Stimulated activated naive CD4-positive, alpha-beta T cell (primary cell): ENCODE results near the gene PCGF3.
"Not testable (repeated sequence)": the region's sequence is repeated elsewhere in the genome, so short reads cannot be mapped to it uniquely, and the experiment has no call there.

Experiments
- DNase-seq, 6 experiments: peaks; one replicate each; lab custom pipeline; 2025; lab: John Stamatoyannopoulos, UW

PCGF3 gene

DNA sequence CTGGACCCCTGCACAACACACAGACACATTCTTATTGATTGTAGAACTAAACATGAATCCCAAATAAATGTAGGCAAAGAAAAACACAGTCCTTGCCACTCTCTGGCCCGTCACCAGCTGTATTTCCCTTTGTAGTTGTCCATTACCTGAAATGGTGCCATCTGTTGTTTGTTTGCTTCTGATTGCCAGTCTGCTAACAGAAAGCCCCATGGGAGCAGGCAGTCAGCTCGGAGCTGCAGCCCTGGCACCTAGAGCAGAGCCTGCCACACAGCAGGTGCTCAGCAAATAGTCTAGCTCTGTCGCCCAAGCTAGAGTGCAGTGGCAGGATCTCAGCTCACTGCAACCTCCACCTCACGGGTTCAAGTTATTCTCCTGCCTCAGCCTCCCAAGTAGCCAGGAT lies 91.4 kb downstream of the PCGF3 start:
- no peak for DNase-seq

DNA sequence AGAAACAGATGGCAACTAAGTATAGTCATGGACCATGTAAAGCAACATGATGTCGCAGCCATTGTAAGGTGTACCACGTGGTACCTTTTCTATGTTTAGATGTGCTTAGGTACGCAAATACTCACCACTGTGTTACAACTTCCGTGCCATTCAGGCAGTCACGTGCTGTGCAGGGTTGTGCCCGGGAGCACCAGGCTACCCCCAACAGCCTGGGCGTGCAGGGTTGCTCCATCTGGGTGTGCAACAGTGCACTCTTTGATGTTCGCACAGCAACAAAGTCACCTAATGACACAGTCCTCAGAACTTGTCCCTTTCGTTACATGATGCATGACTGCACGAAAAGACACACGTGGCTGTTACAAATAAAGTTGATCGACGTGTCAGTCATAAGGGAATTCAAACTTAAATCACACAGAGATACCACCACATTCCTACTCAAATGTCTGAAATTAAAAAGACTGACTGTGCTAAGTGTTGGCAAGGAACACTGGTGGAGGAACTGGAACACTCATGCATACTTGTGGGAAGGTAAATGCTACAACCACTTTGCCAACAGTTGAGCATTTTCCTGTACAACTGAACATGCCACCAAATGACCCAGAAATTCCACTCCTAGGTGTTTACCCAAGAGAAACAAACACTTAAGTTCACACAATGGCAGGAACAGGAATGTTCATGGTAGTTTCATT lies 95.9 kb downstream of the PCGF3 start:
- DNase-seq: no peak

DNA sequence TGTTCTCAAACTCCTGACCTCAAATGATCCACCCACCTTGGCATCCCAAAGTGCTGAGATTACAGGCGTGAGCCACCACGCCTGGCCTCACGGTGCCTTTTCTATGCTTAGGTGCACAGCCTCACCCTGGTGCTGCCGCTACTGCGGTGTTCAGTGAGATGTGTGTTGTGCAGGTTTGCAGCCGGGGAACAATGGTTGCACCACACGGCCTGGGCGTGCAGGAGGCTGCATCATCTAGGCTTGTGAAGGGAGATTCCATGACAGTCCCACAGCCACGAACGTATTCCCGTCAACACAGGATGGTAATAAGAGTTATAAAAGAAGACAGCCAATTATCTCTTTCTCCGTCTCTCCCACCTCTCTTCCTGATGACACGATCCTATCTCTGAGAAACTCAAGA lies 98.3 kb downstream of the PCGF3 start:
- DNase-seq: no peak

DNA sequence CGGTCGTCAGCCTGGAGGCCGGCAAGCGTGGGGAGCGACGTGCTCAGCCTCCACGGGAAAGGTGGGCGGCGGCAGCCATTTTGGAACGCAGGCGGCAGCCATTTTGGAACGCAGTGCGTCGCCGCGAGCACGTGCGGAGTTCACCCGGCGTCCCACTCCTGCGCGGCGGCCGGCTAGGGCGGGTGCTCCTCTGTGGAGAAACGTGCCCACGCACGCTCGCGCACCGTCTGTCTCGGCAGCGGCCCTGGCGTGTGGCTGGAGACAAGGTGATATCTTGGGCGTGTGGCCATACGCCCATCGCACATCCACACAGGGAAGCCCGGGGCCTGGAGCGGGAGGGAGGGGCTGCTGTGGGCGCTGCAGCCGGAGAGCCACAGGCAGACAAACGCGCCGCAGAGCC lies 99.2 kb downstream of the PCGF3 start:
- no peak for DNase-seq

DNA sequence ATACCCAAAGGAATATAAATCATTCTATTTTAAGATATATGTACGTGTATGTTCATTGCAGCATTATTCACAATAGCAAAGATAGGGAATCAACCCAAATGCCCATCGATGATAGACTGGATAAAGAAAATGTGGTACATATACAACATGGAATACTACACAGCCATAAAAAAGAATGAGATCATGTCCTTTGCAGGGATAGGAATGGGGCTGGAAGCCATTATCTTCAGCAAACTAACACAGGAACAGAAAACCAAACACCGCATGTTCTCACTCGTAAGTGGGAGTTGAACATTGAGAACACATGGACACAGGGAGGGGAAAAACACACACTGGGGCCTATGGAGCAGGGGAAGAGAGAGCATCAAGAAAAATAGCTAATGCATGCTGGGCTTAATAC lies 101.3 kb downstream of the PCGF3 start:
- DNase-seq: not testable (repeated sequence)

DNA sequence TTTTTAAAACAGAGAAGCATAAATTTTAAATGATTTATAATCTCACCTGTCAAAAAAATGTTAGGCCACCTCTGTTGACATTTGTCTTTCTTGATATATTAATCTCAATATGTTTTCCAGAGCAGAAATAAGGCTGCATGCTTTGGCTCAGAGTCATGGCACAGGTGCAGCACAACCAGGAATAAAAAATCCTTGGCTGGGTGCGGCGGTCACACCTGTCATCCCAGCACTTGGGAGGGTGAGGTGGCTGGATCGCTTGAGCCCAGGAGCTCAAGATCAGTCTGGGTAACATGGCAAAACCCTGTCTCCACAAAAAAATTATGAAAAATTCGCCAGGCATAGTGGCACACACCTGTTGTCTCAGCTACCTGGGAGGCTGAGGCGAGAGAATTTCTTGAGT lies 102.2 kb downstream of the PCGF3 start:
- no peak for DNase-seq

DNA sequence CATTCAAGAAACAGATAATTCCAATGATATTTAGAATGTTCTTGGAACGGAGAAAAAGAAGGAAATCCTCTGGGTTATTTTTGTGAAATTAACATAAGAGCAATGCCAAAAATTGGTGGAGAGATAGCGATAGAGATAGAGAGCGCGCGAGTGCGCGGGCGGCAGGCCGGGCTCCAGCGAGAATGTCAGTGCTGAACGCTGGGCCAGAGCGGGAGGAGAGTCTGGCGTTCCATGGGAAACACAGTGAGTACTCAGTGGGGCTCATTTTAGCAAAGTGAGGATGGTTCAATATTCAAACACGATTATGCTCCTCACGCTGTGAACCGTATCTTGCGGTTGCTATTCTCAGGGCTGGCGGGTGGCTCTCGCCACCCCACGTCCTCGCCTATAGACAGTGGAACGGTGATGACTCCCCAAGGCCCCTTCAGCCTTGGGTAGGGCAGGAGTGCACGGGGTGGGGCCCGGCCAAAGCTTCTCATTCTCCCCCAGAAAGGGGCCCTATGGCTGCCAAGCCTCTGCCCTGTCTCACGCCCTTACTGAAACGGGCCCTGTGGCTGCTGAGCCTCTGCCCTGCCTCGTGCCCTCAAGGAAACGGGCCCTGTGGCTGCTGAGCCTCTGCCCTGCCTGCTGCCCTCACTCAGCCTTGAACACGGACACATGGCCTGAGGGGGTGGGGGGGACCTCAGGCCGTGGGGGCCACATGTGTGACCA lies 103.4 kb downstream of the PCGF3 start:
- no peak for DNase-seq

DNA sequence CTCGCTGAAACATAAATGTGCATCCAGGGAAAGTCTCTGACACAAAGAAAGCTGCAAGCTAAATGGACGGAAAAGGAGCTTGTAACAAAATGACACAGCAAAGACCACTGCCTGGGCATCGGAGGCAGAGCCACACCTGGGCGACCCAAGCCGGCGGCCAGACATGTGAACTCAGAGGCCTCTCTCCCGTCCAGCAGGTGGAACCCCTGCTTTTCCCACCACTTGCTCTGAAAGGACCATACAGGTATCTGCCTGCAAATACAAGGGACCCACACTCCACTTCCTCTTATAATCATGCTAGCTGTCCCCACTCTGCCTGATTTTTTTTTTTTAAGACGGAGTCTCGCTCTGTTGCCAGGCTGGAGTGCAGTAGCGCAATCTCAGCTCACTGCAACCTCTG lies 108.3 kb downstream of the PCGF3 start:
- no peak for DNase-seq

DNA sequence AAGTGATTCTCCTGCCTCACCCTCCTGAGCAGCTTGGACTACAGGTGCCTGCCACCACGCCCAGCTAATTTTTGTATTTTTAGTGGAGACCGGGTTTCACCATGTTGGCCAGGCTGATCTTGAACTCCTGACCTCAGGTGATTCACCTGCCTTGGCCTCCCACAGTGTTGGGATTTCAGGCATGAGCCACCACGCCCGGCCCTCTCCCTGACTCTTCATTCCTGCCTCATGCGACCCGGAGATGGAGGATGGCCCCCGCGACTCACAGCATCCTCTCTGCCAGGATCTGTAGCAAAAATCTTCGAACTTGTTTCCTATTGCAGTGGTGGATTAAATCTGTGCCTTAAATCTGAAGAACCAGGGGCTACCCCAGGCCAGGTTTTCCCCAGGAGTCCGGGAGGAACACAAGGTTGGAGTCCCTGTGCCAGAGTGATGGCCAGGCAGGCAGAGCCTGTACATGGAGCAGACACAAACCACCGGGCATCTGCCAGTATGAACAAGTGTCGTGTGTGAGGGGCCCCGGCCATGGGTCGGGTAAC lies 108.7 kb downstream of the PCGF3 start:
- no peak for DNase-seq

DNA sequence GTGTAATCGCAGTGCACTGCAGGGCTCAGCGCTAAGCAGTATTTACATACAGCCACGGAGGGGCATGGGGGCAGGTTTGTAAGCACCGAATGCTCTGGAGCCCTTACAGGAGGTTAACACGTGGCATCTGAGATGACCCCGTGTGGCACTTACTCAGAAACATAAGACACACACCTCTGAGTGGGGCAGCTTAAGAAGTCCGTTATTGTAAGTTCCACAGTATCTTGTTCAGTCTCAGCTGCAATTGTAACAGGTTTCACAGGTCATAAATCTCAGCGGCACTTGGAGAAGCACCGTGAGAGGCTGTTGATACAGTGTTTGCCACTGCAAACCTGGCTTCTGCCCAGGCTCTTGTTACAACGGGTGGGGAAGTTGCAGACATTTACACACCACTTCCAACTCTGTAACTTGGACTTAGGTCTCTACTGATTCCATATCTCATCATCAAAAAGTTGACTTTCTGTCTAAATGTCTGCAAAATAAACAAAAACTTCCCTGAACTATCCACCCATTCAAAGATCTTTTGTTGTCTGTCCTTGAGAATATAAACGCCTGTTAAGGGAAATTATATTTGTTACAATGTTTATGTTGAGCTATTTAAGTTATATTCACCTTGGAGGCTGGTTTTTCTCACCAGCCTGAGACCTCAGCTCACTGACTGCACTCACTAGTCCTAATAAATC lies 110.0 kb downstream of the PCGF3 start:
- no peak for DNase-seq

DNA sequence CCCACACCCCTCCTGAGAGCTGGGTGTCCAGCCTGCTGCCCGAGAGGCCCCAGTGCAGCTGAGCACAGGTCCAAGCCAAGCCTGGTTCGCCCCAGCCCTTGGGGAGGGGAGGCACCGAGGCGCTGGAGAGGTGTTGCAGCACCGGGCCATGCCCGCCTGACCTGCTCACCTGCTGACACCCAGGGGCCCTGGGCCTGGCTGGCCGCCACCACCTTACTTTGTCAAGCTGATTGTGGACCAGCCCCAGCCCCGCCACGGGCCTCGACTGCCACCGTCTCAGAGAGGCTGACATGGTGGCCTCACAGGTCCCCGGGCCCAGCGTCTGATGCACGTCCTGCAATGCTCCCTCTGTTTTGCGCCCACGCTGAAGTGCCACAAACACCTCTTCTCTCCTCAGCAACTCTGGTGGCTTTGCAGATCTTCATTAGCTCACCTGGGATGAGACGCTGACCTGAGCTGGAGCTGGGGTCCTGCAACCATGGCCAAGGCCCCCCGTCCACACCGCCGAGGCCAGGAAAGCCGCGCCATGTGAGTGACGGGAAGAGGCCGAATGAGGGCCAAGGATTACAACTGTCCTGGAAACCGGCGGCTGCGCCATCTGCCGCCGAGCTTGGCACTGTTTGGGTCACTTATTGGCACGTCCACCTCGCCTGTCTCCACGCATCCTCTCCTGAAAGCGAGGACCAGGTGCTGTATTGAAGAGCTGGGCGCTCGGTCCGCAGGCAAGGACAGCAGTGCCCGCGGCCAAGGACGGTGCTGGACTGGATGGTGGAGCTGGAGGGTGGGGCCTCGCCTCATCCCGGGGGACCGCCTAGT lies 112.7 kb downstream of the PCGF3 start:
- DNase-seq: no peak

DNA sequence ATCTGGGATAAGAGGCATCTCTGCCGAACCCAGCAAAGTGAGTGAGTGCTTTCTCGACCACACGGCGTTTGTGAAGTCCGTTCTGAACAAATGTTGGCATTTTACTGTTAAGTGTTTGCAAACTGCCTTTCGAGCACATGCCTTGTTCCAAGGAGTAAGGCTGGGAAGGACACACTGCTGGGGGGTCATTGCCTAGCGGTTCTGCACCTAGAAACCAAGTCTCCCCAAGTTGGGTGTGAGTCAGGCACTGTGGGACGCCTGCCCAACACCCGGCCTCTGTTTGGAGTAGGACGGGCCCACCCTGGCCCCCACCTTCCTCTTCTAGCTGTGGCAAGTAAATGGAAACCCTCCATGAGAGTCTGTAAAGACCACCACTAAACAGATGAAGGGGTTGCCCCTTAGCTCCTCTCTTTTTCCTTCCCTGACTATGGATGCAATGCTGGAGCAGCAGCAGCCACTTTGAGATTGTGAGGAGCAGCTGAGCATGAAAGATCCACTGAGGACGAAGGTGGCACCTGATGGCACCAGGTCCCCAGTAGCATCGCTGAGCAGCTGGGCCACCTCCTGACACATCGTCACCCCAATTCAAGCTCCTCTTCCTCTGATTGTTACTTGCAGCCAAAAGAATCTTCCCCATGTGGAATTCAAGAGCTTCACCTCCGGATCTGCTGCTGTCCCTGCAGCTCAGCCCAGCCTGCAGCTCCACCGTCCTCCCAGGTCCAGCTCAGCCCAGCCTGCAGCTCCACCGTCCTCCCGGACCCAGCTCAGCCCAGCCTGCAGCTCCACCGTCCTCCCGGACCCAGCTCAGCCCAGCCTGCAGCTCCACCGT lies 114.0 kb downstream of the PCGF3 start:
- DNase-seq: no peak
